ENCODE measurements around the gene WWTR1. TPM values are rescaled to one million over a fixed set of nuclear protein-coding genes. Genes with fewer than 3 reads are reported as not detected.

Gene WWTR1
- total RNA-seq, 1 experiment from 2014 or later, result 32.8 TPM

DNA sequence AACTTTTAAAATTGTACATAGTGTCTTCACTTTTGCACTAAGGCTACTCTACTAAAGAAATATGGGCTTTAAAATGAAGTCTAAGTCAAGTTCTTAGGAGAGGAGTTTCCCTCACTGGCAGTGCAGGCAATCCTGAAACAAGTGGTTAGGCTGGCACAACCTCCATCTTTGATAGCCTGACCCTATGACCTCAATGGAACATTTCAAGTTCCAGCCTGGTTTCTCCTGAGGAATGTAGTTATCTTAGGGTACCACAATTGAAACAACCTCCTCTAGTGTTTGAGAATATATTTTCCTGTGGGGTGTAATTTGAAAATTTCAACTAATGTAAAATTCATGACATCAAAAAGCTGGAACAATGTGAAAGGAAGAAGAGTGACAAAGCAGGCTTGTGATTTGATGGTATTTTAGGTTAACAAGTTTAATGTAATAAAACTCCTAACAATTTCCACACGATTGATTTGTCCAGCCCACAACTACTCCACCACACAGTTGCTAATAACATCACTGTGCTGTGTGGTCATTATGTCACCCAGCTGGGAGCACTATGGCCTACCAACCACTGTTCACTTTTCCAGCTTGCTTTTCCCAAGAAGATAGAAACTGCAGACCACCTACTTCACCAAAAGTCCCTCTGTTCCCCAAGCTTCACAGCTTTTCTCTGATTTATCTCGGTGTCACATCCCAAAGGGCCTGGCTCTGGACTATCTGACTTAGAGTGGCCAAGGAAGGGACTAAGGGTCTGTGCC, 1.8 kb downstream of the WWTR1 start:
- DNase-seq (ENCODE audit: low read depth), result peak; percentile 37

- DNase-seq (ENCODE audit: low read depth), result peak; percentile 14
These were observed 3.6 kb downstream of the WWTR1 start for GRCh38 chr3:149654188-149654601.

DNA sequence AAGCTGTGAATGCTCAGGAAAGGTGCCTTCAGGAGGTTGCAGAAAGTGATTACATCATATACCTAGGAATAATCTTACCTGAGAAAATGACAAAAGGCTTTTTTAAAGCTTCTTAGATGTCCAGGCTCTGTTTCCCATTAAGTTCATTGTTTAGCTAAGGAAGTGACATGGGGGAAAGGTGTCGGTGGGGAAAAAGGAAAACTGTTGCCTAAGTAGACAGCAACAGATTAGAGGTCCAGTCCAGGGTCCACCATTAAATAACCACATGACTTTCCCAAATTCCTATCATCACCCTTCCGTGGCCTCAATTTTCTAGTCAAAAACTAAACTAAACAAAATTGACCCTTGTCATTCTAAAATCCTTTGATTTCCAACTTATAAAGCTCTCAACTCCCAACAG, 4.3 kb downstream of the WWTR1 start:
- DNase-seq (ENCODE audit: low read depth), result no peak

DNA sequence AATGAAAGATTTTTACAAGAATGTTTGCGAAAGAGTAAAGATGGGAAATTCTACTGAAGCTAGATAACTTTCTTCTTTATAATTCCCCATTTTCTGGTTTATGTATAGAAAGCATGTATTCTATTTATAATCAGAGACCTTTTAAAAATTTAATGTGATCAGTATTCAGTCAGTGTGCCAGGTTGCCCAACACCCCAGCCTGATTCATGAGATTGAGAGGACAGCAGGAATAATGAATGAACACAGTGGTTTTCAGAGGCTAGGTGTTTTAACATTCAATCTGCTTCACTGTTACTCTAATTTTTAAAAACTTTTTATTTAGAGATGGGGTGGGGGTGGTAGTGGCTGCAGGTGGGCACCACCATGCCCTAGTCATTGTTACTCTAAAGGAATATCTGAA, 4.7 kb downstream of the WWTR1 start:
- DNase-seq (ENCODE audit: low read depth), result no peak

DNA sequence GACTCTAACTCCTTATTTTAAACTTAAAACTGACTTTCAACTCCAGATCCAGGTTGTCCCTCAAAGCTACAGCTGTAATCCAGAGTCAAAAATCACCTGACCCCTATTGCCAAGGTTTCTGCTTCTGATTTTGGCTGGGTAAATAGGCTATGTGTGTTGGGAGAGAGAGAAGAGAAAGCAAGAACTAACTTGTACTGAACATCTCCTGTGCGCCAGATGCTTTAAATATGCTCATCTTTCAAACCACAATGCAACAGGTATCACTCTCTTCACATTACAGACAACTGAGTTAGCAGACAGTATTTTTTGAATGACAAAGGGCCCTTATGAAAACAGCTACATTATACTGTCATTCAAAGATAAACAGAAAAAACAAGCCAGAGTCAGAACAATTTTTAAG, 7.0 kb downstream of the WWTR1 start:
- no peak for DNase-seq (ENCODE audit: low read depth)

GRCh38 chr3:149648525-149648924, 9.3 kb downstream of the WWTR1 start:
- no peak for DNase-seq (ENCODE audit: low read depth)

DNA sequence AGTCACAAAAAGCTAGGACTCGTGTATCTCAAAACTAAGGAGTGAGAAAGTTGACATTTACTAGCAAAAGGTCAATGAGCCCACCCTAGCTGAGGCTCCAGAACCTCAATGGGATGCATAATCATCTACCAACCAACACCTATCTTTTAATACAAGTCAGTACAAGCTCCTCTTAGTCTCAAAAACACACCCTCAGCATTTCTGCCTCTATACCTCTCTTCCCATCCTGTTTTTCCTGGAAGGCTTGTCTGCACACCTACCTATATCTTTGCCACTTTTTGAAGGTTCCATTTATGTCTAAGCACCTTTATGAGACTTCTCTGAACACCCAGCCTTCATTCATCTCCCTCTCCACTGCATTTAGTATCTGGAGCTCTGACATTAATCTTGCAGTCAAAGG, 10.0 kb downstream of the WWTR1 start:
- no peak for DNase-seq (ENCODE audit: low read depth)

GRCh38 chr3:149647285-149647684, 10.5 kb downstream of the WWTR1 start:
- no peak for DNase-seq (ENCODE audit: low read depth)

- peak; percentile 78 for DNase-seq (ENCODE audit: low read depth)
These were observed 11.6 kb downstream of the WWTR1 start for GRCh38 chr3:149646181-149646766.

DNA sequence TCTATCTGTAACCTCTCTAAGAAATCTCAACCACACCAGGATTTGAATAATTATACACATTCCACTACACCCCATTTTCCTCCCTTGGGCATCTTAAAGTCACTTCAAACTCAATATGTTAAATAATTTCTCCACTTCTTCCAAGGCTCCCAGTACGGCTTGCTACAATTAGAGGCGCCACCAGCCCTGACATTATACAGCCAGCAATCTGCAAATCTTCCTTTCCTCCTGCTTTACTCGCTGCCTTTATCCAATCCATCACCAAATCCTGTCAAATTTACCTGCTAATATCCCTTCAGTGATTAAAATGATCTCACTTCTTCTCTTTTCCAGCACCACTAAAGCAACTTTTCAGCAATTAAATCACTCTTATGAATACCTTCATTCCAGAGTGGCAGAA, 13.9 kb downstream of the WWTR1 start:
- DNase-seq (ENCODE audit: low read depth), result no peak

- no peak for DNase-seq (ENCODE audit: low read depth)
These were observed 14.4 kb downstream of the WWTR1 start for GRCh38 chr3:149643482-149643798.

DNA sequence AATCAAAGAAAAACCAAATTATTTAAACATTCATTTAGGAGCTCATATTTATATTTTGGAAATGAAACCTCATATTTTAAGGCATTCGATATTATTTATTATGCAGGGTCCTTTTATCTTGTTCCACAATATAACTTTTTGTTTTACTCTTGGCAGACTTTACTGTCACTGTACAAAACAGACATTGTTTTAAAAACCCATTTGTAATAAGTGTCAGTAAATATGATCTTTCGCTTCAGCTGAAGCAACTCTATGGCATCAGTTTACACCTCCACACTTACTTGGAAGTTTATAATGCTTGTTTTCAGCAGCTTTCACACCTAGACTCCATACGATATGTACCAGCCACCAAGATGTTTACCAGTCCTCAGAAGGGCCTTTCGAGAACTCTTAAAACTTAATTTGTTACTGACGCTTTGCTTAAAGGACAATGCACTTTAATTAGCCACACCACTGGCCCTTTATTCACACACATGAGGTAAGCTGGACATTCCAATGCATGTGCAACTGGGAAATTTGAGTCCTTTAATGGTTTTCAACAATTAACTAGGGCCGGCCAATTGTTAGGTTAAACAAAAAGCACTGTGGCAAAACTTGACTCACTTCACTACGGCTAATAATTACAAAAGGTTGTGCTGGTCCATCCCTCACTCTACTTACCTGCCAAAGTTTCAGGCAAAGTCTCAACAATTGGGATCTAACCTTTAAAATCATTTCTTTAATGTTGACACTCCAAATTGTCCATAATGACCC, 16.7 kb downstream of the WWTR1 start:
- DNase-seq (ENCODE audit: low read depth), result no peak

- no peak for DNase-seq (ENCODE audit: low read depth)
These were observed 18.7 kb downstream of the WWTR1 start for GRCh38 chr3:149639093-149639486.

DNA sequence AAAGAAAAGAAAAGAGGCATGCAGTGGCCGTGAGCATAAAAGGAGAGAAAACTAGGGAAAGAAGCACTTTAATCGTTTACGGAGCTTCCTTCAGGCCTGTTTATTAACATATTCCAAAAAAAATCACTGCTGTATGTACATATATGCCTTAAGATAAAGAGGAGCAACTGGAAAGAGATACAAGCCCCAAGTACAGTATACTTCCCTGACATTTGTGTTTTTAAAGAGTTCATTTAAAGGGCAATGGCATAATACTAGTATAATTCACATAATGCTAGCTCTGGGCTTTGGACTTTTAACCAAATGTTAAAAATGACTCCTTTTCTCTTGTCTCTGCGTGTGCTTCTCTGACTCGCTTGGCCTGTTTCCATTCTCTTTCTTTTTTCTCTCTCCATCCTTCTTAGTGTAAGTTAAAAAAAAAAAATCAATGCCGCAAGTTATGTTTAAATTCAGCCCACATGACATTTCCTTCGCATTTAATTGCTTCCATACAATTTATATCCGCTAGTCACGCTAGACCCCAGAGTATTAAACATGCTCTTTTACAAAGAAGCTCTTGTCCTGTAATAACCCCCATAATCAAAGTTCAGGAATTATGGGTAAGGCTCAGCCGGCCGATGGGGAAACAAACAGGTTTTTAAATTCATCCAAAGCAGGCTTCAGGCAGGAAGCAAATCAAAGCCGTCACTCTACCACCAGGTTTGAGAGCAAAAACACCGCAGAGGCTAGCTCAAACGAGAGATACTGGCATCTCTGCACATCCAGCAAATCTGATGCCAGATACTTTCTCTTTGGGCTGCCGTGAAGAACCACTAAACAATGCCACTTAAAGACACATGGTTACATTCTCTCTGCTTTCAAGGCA, 19.4 kb downstream of the WWTR1 start:
- DNase-seq (ENCODE audit: low read depth), result peak; percentile 47

DNA sequence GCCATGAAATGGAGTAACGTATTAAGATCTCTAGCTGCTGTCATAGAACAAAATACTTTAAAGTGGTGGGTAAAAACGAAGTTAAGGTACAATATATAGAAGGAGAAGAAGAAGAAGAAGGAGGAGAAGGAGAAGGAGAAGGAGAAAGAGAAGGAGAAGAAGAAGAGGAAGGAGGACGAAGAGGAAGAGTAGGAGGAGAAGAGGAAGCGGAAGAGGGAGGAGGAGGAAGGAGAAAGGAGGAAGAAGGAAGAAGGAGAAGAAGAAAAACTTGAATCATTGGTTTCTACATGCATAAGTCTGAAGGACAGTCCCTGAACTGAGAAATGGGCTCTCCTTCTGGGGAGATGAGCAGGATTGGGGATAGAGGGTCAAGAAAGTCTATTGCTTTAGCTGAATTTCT, 22.4 kb downstream of the WWTR1 start:
- no peak for DNase-seq (ENCODE audit: low read depth)

DNA sequence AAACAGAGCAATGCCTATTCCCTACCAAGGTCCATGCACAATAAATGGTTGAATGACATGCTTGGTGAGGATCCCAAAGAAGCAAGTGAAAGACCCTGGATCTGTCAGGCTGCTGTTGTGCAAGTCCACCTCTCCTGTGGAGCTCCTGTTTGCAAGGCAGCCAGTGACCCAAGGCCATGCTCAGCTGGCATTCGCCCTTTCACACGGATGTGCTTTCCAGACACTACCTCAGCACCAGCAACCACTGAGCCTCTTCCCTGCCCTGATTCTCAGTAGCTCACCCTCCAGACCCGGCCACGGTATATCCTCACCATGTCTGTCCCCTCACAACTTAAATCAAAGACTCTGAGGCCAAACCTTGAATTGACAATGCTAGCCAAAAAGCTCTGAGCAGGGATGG, 23.3 kb downstream of the WWTR1 start:
- DNase-seq (ENCODE audit: low read depth), result no peak

DNA sequence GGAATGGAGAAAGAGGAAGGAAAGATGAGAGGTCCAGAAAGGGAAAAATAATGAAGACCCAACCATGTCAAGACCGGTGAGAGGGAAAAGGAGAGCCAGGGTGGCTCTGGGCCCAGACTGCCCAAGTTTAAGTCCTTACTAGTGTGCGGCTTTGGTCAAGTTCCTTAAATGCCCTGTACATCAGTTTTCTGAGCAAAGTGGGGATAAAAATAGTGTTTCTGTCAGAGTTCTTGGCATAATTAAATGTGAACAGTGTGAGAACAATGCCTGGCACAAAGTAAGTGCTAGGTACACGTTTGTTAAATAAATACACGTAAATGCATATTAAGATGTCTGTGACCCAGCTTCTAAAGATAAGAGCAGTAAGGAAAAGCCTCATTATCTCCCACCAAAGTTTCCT, 23.8 kb downstream of the WWTR1 start:
- no peak for DNase-seq (ENCODE audit: low read depth)

- DNase-seq (ENCODE audit: low read depth), result no peak
These were observed 25.6 kb downstream of the WWTR1 start for GRCh38 chr3:149632225-149632624.

- DNase-seq (ENCODE audit: low read depth), result no peak
These were observed 27.0 kb downstream of the WWTR1 start for GRCh38 chr3:149630806-149631205.

- DNase-seq (ENCODE audit: low read depth), result no peak
These were observed 28.7 kb downstream of the WWTR1 start for GRCh38 chr3:149628957-149629670.

GRCh38 chr3:149626671-149627070, 31.2 kb downstream of the WWTR1 start:
- DNase-seq (ENCODE audit: low read depth), result no peak

DNA sequence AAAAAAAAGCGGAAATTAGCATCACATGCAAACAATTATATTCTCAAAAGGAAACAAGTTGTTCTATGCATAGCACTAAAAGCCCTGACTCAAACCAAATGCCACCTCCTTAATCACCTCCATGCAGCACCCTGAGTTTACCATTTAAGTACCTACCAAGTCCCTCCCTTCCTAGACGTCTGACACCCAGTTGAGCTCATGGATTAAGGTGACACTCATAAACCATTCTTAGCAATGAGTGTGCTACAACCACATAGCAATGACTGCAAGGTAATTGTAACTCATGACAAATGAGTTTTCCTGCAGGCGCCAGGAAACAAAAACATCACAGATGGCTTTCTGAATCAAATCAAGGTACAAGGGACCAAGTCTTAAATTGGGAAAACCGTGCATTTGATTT, 32.0 kb downstream of the WWTR1 start:
- DNase-seq (ENCODE audit: low read depth), result peak; percentile 63

Measured in Daoy (cell line).